ENCODE results near the gene FAM180B.
A peak's percentile ranks its signal among the peaks of the same experiment; 100 is the strongest.

The FAM180B gene

DNA sequence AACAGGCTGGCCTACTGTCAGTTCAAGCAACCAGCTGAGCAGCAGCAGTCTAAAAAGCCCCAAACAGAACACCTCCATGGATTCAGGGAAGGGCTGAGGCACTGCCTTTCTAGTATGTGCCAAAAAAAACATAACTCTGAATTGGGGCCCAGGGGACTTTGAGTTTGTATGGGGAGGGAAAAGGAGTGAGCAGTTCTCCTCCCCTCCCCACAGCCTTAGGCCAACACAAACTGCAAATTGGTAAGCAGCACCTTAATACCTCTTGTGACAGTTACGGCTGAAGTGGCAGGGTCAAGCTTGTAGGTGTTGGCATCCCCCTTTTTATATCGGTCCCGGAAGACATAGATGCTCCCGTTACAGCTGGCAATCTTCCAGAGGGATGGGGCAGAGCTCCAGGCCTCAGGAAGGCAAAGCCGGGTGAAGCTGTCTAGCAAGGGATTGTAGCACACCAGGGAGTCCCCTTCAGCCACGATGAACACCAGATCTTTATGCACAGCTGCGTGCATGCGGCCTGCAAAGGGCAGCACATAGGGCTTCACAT is 13.7 kb upstream of the FAM180B start (continued):
- TF ChIP-seq ZNF350 (tag by site-specific recombination; IDR thresholded peaks at IDR 0.05) (no peak), ZNF391 (tag by site-specific recombination; IDR thresholded peaks at IDR 0.05; ENCODE audit: borderline replicate concordance, low read depth) (no peak), ZNF530 (tag by site-specific recombination; IDR thresholded peaks at IDR 0.05; ENCODE audit: low read depth) (no peak), ZNF121 (tag by site-specific recombination; IDR thresholded peaks at IDR 0.05) (0 out of 2 replicates have a peak, but pooled peaks have one; percentile 26), ZNF16 (tag by site-specific recombination; IDR thresholded peaks at IDR 0.05; ENCODE audit: low read depth) (no peak), ZNF433 (tag by site-specific recombination; IDR thresholded peaks at IDR 0.05; ENCODE audit: low read depth) (no peak), TCF7L2 (IDR thresholded peaks at IDR 0.05; ENCODE audit: borderline replicate concordance, low read depth, low read length) (no peak), WT1 (tag by site-specific recombination; IDR thresholded peaks at IDR 0.05) (peak; percentile 96), ZNF521 (tag by site-specific recombination; IDR thresholded peaks at IDR 0.05) (no peak), GLI2 (tag by site-specific recombination; IDR thresholded peaks at IDR 0.05; ENCODE audit: borderline replicate concordance, low read depth) (no peak), ZNF239 (tag by site-specific recombination; IDR thresholded peaks at IDR 0.05) (no peak), ZNF843 (tag by site-specific recombination; IDR thresholded peaks at IDR 0.05) (peak; percentile 32; the same call in 1 of the 2 replicates), MZF1 (tag by site-specific recombination; IDR thresholded peaks at IDR 0.05; ENCODE audit: borderline replicate concordance) (peak; percentile 93), RBAK (tag by site-specific recombination; IDR thresholded peaks at IDR 0.05) (no peak), ZNF341 (tag by site-specific recombination; IDR thresholded peaks at IDR 0.05; ENCODE audit: low read depth) (peak; percentile 94), ZBTB20 (tag by site-specific recombination; IDR thresholded peaks at IDR 0.05) (peak; percentile 27; the same call in 1 of the 2 replicates), ZNF324 (tag by site-specific recombination; IDR thresholded peaks at IDR 0.05) (0 out of 2 replicates have a peak, but pooled peaks have one; percentile 32), MYNN (tag by site-specific recombination; IDR thresholded peaks at IDR 0.05; ENCODE audit: borderline replicate concordance) (no peak), ZNF585B (tag by site-specific recombination; IDR thresholded peaks at IDR 0.05) (no peak), KLF8 (tag by site-specific recombination; IDR thresholded peaks at IDR 0.05) (no peak), BCL11B (tag by site-specific recombination; IDR thresholded peaks at IDR 0.05; ENCODE audit: low read depth) (no peak), OVOL3 (tag by site-specific recombination; IDR thresholded peaks at IDR 0.05) (0 out of 2 replicates have a peak, but pooled peaks have one; percentile 34), FEZF1 (tag by site-specific recombination; IDR thresholded peaks at IDR 0.05) (peak; percentile 95), GLIS1 (tag by site-specific recombination; IDR thresholded peaks at IDR 0.05) (0 out of 2 replicates have a peak, but pooled peaks have one; percentile 11), ZBTB17 (tag by site-specific recombination; IDR thresholded peaks at IDR 0.05) (peak; percentile 88), CTCF (tag by site-specific recombination; IDR thresholded peaks at IDR 0.05) (no peak), SP7 (tag by site-specific recombination; IDR thresholded peaks at IDR 0.05) (peak; percentile 68), ZFP69B (tag by site-specific recombination; IDR thresholded peaks at IDR 0.05) (peak; percentile 82; the same call in 1 of the 2 replicates), ZNF596 (tag by site-specific recombination; IDR thresholded peaks at IDR 0.05) (no peak), ZNF335 (tag by site-specific recombination; conservative IDR thresholded peaks at IDR 0.05) (peak; percentile 74)
- TF ChIP-seq, protein P1, sequence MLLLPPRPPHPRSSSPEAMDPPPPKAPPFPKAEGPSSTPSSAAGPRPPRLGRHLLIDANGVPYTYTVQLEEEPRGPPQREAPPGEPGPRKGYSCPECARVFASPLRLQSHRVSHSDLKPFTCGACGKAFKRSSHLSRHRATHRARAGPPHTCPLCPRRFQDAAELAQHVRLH (tag by site-specific recombination; IDR thresholded peaks at IDR 0.05): no peak
- TF ChIP-seq, protein P2, sequence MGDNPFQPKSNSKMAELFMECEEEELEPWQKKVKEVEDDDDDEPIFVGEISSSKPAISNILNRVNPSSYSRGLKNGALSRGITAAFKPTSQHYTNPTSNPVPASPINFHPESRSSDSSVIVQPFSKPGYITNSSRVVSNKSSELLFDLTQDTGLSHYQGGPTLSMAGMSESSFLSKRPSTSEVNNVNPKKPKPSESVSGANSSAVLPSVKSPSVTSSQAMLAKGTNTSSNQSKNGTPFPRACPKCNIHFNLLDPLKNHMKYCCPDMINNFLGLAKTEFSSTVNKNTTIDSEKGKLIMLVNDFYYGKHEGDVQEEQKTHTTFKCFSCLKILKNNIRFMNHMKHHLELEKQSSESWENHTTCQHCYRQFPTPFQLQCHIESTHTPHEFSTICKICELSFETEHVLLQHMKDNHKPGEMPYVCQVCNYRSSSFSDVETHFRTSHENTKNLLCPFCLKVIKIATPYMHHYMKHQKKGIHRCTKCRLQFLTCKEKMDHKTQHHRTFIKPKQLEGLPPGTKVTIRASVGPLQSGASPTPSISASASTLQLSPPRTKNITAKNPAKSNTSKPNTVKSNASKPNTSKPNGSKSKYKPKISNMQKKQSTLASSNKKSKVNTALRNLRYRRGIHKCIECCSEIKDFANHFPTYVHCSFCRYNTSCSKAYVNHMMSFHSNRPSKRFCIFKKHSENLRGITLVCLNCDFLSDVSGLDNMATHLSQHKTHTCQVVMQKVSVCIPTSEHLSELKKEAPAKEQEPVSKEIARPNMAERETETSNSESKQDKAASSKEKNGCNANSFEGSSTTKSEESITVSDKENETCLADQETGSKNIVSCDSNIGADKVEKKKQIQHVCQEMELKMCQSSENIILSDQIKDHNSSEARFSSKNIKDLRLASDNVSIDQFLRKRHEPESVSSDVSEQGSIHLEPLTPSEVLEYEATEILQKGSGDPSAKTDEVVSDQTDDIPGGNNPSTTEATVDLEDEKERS (tag by site-specific recombination; IDR thresholded peaks at IDR 0.05): no peak
- TF ChIP-seq, protein P3, sequence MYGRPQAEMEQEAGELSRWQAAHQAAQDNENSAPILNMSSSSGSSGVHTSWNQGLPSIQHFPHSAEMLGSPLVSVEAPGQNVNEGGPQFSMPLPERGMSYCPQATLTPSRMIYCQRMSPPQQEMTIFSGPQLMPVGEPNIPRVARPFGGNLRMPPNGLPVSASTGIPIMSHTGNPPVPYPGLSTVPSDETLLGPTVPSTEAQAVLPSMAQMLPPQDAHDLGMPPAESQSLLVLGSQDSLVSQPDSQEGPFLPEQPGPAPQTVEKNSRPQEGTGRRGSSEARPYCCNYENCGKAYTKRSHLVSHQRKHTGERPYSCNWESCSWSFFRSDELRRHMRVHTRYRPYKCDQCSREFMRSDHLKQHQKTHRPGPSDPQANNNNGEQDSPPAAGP (tag by site-specific recombination; IDR thresholded peaks at IDR 0.05): peak; percentile 39; the same call in 1 of the 2 replicates

Data from HEK293 (cell line).